Measurements from ENCODE around the gene KCNH4.
A peak's percentile ranks its signal among the peaks of the same experiment; 100 is the strongest.

Gene KCNH4

DNA sequence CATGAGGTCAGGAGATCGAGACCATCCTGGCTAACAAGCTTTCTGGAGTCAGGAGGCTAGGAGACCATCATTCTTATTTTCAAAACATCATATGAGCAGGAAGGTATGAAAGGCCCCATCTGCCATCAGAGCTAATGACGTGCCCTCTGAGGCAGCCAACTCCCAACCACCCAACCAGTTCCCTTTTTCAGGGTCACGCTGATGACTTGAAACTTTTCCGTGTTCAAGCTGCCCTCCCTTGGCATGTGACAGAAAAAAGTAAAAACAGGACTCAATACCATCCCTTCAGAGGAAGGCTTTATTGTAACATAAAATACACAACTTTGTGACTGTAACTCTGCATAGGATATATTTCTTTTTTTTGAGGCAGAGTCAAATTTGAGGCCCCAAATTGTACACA, 18.0 kb upstream of the KCNH4 start:
- no peak for DNase-seq (ENCODE audit: low read depth, low spot score)
- H3K4me3 ChIP-seq (ENCODE audit: low read depth, low read length): no peak overlapping the region
- TF ChIP-seq, protein P1, sequence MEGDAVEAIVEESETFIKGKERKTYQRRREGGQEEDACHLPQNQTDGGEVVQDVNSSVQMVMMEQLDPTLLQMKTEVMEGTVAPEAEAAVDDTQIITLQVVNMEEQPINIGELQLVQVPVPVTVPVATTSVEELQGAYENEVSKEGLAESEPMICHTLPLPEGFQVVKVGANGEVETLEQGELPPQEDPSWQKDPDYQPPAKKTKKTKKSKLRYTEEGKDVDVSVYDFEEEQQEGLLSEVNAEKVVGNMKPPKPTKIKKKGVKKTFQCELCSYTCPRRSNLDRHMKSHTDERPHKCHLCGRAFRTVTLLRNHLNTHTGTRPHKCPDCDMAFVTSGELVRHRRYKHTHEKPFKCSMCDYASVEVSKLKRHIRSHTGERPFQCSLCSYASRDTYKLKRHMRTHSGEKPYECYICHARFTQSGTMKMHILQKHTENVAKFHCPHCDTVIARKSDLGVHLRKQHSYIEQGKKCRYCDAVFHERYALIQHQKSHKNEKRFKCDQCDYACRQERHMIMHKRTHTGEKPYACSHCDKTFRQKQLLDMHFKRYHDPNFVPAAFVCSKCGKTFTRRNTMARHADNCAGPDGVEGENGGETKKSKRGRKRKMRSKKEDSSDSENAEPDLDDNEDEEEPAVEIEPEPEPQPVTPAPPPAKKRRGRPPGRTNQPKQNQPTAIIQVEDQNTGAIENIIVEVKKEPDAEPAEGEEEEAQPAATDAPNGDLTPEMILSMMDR (IDR thresholded peaks at IDR 0.05; ENCODE audit: insufficient read depth, low read length, missing control alignments): no peak
- POLR2A ChIA-PET: no interaction called here
- CTCF ChIA-PET: interaction anchor here (0.8 to 1.0 kb wide), 2 partner anchors 15 to 23 kb away, joined by 3 to 4 read pairs; no protein-coding TSS in a partner anchor

DNA sequence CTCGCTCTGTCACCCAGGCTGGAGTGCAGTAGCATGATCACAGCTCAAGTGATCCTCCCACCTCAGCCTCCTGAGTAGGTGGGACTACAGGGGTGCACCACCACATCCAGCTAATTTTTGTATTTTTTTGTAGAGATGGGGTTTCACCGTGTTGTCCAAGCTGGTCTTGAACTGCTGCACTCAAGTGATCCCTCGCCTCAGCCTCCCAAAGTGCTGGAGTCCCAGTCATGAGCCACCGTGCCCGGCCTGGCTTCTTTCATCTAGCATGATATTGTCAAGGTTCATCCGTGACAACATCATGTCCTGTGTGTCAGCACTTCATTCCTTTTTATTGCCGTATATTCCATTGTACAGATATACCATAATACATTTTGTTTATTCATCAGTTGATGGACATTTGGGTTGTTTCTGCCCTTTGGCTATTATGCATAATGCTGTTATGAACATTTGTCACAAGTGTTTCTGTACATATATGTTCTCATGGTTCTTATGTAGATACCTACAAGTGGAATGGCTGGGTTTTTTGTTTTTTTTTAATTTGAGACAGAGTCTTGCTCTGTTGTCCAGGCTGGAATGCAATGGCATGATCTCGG, 16.7 kb upstream of the KCNH4 start:
- DNase-seq (ENCODE audit: low read depth, low spot score): no peak
- ChIA-PET POLR2A (no interaction called here), CTCF (no interaction called here)
- TF ChIP-seq, protein P1 (IDR thresholded peaks at IDR 0.05; ENCODE audit: insufficient read depth, low read length, missing control alignments): no peak
- H3K4me3 ChIP-seq (ENCODE audit: low read depth, low read length): no peak overlapping the region

- TF ChIP-seq, protein P1 (IDR thresholded peaks at IDR 0.05; ENCODE audit: insufficient read depth, low read length, missing control alignments): no peak
- peak; percentile 10 for DNase-seq (ENCODE audit: low read depth, low spot score)
- POLR2A ChIA-PET: no interaction called here
- H3K4me3 ChIP-seq (ENCODE audit: low read depth, low read length): peak within 1 kb of the TSS; percentile 81
- CTCF ChIA-PET: interaction anchor here (1.0 to 4.1 kb wide), 7 partner anchors 9 to 262 kb away, joined by 3 to 44 read pairs (median 7); partner anchors contain the start of genes HCRT and KCNH4
Observed at GRCh38 chr17:42193969-42194899, 13.3 kb upstream of the KCNH4 start, which contains the start of gene GHDC. Gene GHDC (minus strand): TSS chr17:42194494. CDS start chr17:42193581, 913 bp downstream.

DNA sequence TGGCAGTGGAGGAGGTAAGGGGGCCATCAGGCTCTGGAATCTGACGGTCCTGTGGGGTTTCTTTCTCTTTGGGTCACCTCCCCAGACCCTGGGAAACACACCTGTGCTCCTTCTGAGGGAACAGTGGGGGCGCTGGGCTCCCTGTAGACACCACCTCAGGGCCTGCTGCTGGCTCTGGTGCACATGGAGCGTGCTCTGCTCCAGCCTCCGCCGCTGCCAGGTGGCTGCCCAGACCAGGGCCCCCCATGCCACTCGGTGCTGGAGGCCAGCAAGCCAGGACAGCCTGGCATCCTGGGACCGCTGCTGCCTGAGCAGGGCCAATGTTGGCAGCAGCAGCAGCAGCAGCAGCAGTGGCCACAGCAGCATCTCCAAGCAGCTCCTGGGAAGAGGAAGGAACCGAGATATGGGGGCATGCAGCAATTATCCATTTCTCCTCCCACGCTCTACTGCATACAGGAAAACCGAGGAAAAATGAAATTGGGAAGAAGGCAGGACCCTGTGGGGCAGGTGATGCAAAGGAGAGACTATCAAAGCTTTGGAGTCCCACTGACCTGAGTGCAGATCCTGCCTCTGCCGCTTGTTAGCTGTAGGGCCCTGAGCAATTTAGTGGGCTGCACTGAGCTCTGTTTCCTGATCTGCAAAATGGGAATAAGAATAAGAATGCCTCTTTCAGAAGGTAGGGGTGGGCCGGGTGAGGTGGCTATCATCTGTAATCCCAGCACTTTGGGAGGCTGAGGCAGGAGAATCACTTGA, 12.4 kb upstream of the KCNH4 start:
- ChIA-PET CTCF (interaction anchor here (1.0 to 4.1 kb wide), 7 partner anchors 9 to 263 kb away, joined by 3 to 44 read pairs (median 7); partner anchors contain the start of genes HCRT and KCNH4), POLR2A (no interaction called here)
- no peak for DNase-seq (ENCODE audit: low read depth, low spot score)
- TF ChIP-seq, protein P1 (IDR thresholded peaks at IDR 0.05; ENCODE audit: insufficient read depth, low read length, missing control alignments): no peak
- H3K4me3 ChIP-seq (ENCODE audit: low read depth, low read length): peak overlapping the region; percentile 81

GRCh38 chr17:42192189-42193126, 11.5 kb upstream of the KCNH4 start:
- CTCF ChIA-PET: interaction anchor here (2.0 to 4.1 kb wide), 2 partner anchors 8 to 12 kb away, joined by 15 to 44 read pairs; partner anchors contain the start of genes HCRT and KCNH4
- TF ChIP-seq, protein P1 (IDR thresholded peaks at IDR 0.05; ENCODE audit: insufficient read depth, low read length, missing control alignments): no peak
- POLR2A ChIA-PET: no interaction called here
- no peak for DNase-seq (ENCODE audit: low read depth, low spot score)
- no peak overlapping the region for H3K4me3 ChIP-seq (ENCODE audit: low read depth, low read length)
